Lower leg skin (tissue), 3 donors: Measurements from ENCODE around the gene MRPL57.

ENCODE experiments used
- POLR2A ChIP-seq, 2 donors: fragments of 450-650 bp; IDR thresholded peaks; one replicate each; pipeline ENCODE4 v1.6.1; 2016 to 2017; ENCODE audit warnings: antibody characterized with exemption in 2 of 2, mild to moderate bottlenecking in 1 of 2, moderate library complexity in 1 of 2
- TF ChIP-seq, protein P1 (sequence below), 3 donors: fragments of 450-650 bp; IDR thresholded peaks; one replicate each; pipeline ENCODE4 v1.5.1; 2016; ENCODE audit warnings: antibody characterized with exemption in 3 of 3, mild to moderate bottlenecking in 3 of 3, moderate library complexity in 2 of 3

GRCh38 chr13:21216332-21216731 lies 39.9 kb downstream of the MRPL57 start:
- no peak for TF ChIP-seq POLR2A (IDR thresholded peaks at IDR 0.05)
- TF ChIP-seq, protein P1, sequence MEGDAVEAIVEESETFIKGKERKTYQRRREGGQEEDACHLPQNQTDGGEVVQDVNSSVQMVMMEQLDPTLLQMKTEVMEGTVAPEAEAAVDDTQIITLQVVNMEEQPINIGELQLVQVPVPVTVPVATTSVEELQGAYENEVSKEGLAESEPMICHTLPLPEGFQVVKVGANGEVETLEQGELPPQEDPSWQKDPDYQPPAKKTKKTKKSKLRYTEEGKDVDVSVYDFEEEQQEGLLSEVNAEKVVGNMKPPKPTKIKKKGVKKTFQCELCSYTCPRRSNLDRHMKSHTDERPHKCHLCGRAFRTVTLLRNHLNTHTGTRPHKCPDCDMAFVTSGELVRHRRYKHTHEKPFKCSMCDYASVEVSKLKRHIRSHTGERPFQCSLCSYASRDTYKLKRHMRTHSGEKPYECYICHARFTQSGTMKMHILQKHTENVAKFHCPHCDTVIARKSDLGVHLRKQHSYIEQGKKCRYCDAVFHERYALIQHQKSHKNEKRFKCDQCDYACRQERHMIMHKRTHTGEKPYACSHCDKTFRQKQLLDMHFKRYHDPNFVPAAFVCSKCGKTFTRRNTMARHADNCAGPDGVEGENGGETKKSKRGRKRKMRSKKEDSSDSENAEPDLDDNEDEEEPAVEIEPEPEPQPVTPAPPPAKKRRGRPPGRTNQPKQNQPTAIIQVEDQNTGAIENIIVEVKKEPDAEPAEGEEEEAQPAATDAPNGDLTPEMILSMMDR (IDR thresholded peaks at IDR 0.05) = no peak
